IMR-90 (cell line): ENCODE results near the gene CASTOR1. TPM values are rescaled to one million over a fixed set of nuclear protein-coding genes. Genes with fewer than 3 reads are reported as not detected.

Experiments
- ATAC-seq: fragments of 200-7000 bp; cut with Tn5 transposase; 2 replicates; pipeline ENCODE4 v1.9.1; 2020; ENCODE audit warnings: low read depth, mild to moderate bottlenecking, moderate library complexity
- BruUV-seq: library from RNA; stranded (reverse); fragments of 400-500 nt; replicated peaks from 2 replicates; lab custom pipeline; 2021; lab: Mats Ljungman, UMichigan
- CTCF ChIA-PET: fragments of 300-600 bp; formaldehyde crosslinking; extraction: SDS; loops from one replicate; lab custom pipeline; 2021; ENCODE audit warnings: antibody characterized with exemption; lab: Yijun Ruan, JAX
- POLR2A ChIA-PET: fragments of 300-600 bp; sonication (Branson Sonifier 250); formaldehyde crosslinking; loops from one replicate; lab custom pipeline; 2022; ENCODE audit warnings: antibody characterized with exemption; ENCODE audit not compliant: unreplicated experiment; lab: Charles Lee
- DNase-seq: peaks from one replicate; pipeline ENCODE4 v3.0.0; 2013
- H2AFZ ChIP-seq: replicated peaks from 2 replicates; pipeline ENCODE3; 2013; ENCODE audit warnings: low read length, mild to moderate bottlenecking; ENCODE audit not compliant: poor library complexity
- H2AK5ac ChIP-seq: 2 replicates; pipeline ENCODE4 v1.6.1; 2013; ENCODE audit warnings: low read depth, low read length, inconsistent platforms
- H2AK9ac ChIP-seq: replicated peaks from 2 replicates; pipeline ENCODE3; 2013; ENCODE audit warnings: mild to moderate bottlenecking, low read depth, low read length, moderate library complexity; ENCODE audit not compliant: poor library complexity
- H2BK120ac ChIP-seq: 2 replicates; pipeline ENCODE4 v1.6.1; 2013; ENCODE audit warnings: low read depth, low read length, inconsistent platforms
- H2BK15ac ChIP-seq: 3 replicates; pipeline ENCODE4 v1.6.1; 2013; ENCODE audit warnings: low read depth, low read length, inconsistent platforms
- H2BK20ac ChIP-seq: 2 replicates; pipeline ENCODE4 v1.6.1; 2013; ENCODE audit warnings: low read depth, mild to moderate bottlenecking, inconsistent platforms, low read length, moderate library complexity
- H2BK5ac ChIP-seq: 2 replicates; pipeline ENCODE4 v1.6.1; 2013; ENCODE audit warnings: mild to moderate bottlenecking, low read depth, low read length, inconsistent platforms; ENCODE audit not compliant: poor library complexity, severe bottlenecking
- H3K14ac ChIP-seq: replicated peaks from 2 replicates; pipeline ENCODE4 v1.6.1; 2013; ENCODE audit warnings: low read depth, low read length, inconsistent platforms
- H3K18ac ChIP-seq: 2 replicates; pipeline ENCODE4 v1.6.1; 2013; ENCODE audit warnings: low read depth, low read length, control low read depth
- H3K23ac ChIP-seq: 2 replicates; pipeline ENCODE4 v1.6.1; 2013; ENCODE audit warnings: low read depth, low read length, inconsistent platforms
- H3K27ac ChIP-seq: 2 replicates; pipeline ENCODE4 v1.5.1; 2013; ENCODE audit warnings: mild to moderate bottlenecking, control low read depth, low read length; ENCODE audit not compliant: insufficient read depth
- H3K27me3 ChIP-seq: 2 replicates; pipeline ENCODE4 v1.6.1; 2013; ENCODE audit warnings: low read length; ENCODE audit not compliant: control insufficient read depth, insufficient read depth
- H3K36me3 ChIP-seq: 2 replicates; pipeline ENCODE4 v1.6.1; 2013; ENCODE audit warnings: low read length, mixed read lengths; ENCODE audit not compliant: control insufficient read depth, insufficient read depth
- H3K4ac ChIP-seq: 2 replicates; pipeline ENCODE4 v1.6.1; 2013; ENCODE audit warnings: low read depth, low read length, inconsistent platforms
- H3K4me1 ChIP-seq: 2 replicates; pipeline ENCODE4 v1.6.1; 2013; ENCODE audit warnings: low read length, mixed read lengths; ENCODE audit not compliant: control insufficient read depth, insufficient read depth
- H3K4me2 ChIP-seq: 2 replicates; pipeline ENCODE4 v1.6.1; 2013; ENCODE audit warnings: low read depth, mild to moderate bottlenecking, control low read depth, low read length, moderate library complexity
- H3K4me3 ChIP-seq: 2 replicates; pipeline ENCODE4 v1.5.1; 2013; ENCODE audit warnings: low read depth, mild to moderate bottlenecking, control low read depth, low read length, moderate library complexity; ENCODE audit not compliant: insufficient read depth
- H3K56ac ChIP-seq: 2 replicates; pipeline ENCODE4 v1.6.1; 2013; ENCODE audit warnings: low read length, inconsistent platforms; ENCODE audit not compliant: insufficient read depth; ENCODE audit errors: extremely low read depth
- H3K79me1 ChIP-seq, 2 experiments: 2 replicates each; pipeline ENCODE4 v1.6.1; 2013; ENCODE audit warnings: low read length in 2 of 2, inconsistent platforms in 1 of 2, low read depth in 1 of 2
- H3K9ac ChIP-seq: 2 replicates; pipeline ENCODE4 v1.6.1; 2013; ENCODE audit warnings: low read depth, low read length, control low read depth
- H3K9me1 ChIP-seq: 2 replicates; pipeline ENCODE4 v1.6.1; 2013; ENCODE audit warnings: low read length, inconsistent platforms; ENCODE audit not compliant: insufficient read depth
- H3K9me3 ChIP-seq: 2 replicates; pipeline ENCODE4 v1.6.1; 2013; ENCODE audit warnings: low read length; ENCODE audit not compliant: control insufficient read depth, insufficient read depth
- H4K20me1 ChIP-seq: 2 replicates; pipeline ENCODE4 v1.6.1; 2013; ENCODE audit warnings: low read length, inconsistent platforms; ENCODE audit not compliant: insufficient read depth
- H4K5ac ChIP-seq: 2 replicates; pipeline ENCODE4 v1.6.1; 2013; ENCODE audit warnings: mild to moderate bottlenecking, low read depth, low read length, control low read depth
- H4K8ac ChIP-seq, 2 experiments: 2 replicates each; pipeline ENCODE4 v1.6.1; 2013; ENCODE audit warnings: low read depth in 2 of 2, low read length in 2 of 2, control low read depth in 1 of 2, inconsistent platforms in 1 of 2
- H4K91ac ChIP-seq: 2 replicates; pipeline ENCODE4 v1.6.1; 2013; ENCODE audit warnings: low read depth, low read length, inconsistent platforms; ENCODE audit not compliant: insufficient read depth
- FOS ChIP-seq: fragments of 150-350 bp; IDR thresholded peaks from 2 replicates; pipeline ENCODE4 v1.6.1; 2016; ENCODE audit warnings: low read depth, low read length
- SMC3 ChIP-seq: fragments of 150-350 bp; IDR thresholded peaks from 2 replicates; pipeline ENCODE4 v1.6.1; 2016; ENCODE audit warnings: low read depth, mild to moderate bottlenecking, antibody characterized with exemption, low read length, moderate library complexity
- WGBS, 2 experiments: methylation state at CpG; one replicate each; pipeline versions ENCODE4 v1.1.5 to v1.1.7; 2013; ENCODE audit warnings: missing lambda C conversion rate in 2 of 2; ENCODE audit not compliant: insufficient read length in 1 of 2; ENCODE audit errors: extremely low coverage in 2 of 2; 5-methylcytosine and 5-hydroxymethylcytosine counted together
- dilution Hi-C: fragments of 300-500 bp; cut with HindIII; formaldehyde crosslinking; loops from one replicate; pipeline ENCODE4 v1.14.3; 2018; ENCODE audit warnings: low sequenced_read_pairs; ENCODE audit not compliant: unreplicated experiment
- in situ Hi-C: fragments of 300-500 bp; cut with MboI; formaldehyde crosslinking; loops from 3 replicates; pipeline ENCODE4 v1.14.3; 2019; ENCODE audit warnings: low sequenced_read_pairs, inconsistent platforms, mixed read lengths
- intact Hi-C: fragments of 100-400 bp; cut with micrococcal nuclease; formaldehyde crosslinking; loops from 2 replicates; pipeline ENCODE4 v1.10.0; 2022
- polyA plus RNA-seq, 3 experiments: library from polyadenylated mRNA; depleted of rRNA; stranded (reverse); fragments of >200 nt; gene quantifications; 2 replicates each; pipeline ENCODE4 v1.2.3, GENCODE V29; 2012; ENCODE audit warnings: low replicate concordance in 1 of 3
- total RNA-seq: library from RNA; depleted of rRNA; stranded (reverse); fragments of >200 nt; gene quantifications from 2 replicates; pipeline ENCODE4 v1.2.3, GENCODE V29; 2012

The CASTOR1 gene
- total and polyA plus RNA-seq, 2 of the 4 experiments (the other 2 are of a cell fraction): 10.6 to 23.5 TPM

DNA sequence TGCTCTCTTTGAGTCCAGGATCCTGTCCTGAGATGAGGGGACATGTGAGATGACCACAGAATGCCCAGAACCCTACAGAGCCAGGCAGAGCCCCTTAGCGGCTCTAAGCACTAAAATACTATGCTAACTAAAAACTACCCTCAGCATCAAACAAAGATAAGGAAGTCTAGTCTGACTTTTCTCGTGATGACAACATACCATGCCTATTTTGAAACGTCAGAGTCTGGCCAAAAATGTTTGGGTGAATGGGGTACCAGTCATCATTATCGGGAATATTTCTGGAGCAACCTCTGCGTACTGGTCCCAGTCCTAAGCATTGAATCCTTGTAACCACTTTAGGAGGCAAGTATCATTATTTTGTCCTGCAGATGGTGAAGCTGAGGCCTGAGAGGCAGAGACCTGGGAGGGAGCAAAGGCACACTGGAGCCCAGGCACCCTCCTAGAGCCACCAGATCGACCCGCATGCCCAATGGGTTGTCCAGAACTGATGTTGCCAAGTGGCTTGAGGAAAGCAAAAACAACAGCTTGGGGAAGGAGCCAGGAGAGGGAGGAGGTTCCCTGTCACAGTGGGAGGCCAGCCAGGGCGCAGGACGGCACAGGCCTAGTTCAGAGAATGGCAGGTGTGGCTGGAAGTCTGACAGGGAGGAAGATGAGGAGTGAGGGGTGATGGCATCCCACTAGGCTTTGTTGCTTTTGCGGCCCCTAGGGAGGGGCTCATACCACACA is 15.4 kb downstream of the CASTOR1 start:
- intact Hi-C loops: no loop called here
- peak; percentile 41 for DNase-seq

More for the DNA sequence above, 15.4 kb downstream of the CASTOR1 start:
- Histone ChIP-seq H2BK5ac (no peak overlapping the region), H2BK120ac (no peak overlapping the region), H3K18ac (no peak overlapping the region), H3K27me3 (no peaks in the 10 kb centered on the region), H3K9ac (no peak overlapping the region), H4K5ac (no peak overlapping the region), H3K56ac (no peak overlapping the region), H3K4me1 (peaks cover 8% of the 10 kb centered on the region), H2AK5ac (no peak overlapping the region), H3K14ac (no peak overlapping the region), H2BK15ac (no peak overlapping the region), H3K9me1 (no peaks in the 10 kb centered on the region), H3K36me3 (no peaks in the 10 kb centered on the region), H3K79me1 (no peaks in the 10 kb centered on the region), H2AK9ac (no peak overlapping the region), H3K23ac (no peak overlapping the region), H3K4me3 (no peak overlapping the region), H4K8ac (no peak overlapping the region), H3K9me3 (no peaks in the 10 kb centered on the region), H3K4ac (no peak overlapping the region), H2BK20ac (no peak overlapping the region), H2AFZ (peak overlapping the region; percentile 19), H3K27ac (no peak overlapping the region), H4K20me1 (no peaks in the 10 kb centered on the region), H4K91ac (no peak overlapping the region; the same call in 1 of the 2 replicates), H3K4me2 (no peak overlapping the region)
- BruUV-seq: no TSS peak
- in situ Hi-C loops (no loop called here), dilution Hi-C loops (no loop called here)
- POLR2A ChIA-PET: no interaction called here
- no peak for ATAC-seq
- CTCF ChIA-PET: no interaction called here
- 55% methylated on average over 3 of the region's 10 CpGs; no CpG with 5 or more reads in 1 of the 2 experiments for WGBS, 2 experiments
- TF ChIP-seq FOS: 0 out of 2 replicates have a peak, but pooled peaks have one; percentile 10
- no peak for TF ChIP-seq SMC3
